Kidney capillary endothelial cell (primary cell): ENCODE measurements around the gene SPTBN1.
"Not testable (repeated sequence)": the region's sequence is repeated elsewhere in the genome, so short reads cannot be mapped to it uniquely, and the experiment has no call there.

Experiments used
- DNase-seq: peaks from one replicate; pipeline ENCODE4 v3.0.0-alpha.2; 2018; ENCODE audit warnings: low spot score

The SPTBN1 gene

DNA sequence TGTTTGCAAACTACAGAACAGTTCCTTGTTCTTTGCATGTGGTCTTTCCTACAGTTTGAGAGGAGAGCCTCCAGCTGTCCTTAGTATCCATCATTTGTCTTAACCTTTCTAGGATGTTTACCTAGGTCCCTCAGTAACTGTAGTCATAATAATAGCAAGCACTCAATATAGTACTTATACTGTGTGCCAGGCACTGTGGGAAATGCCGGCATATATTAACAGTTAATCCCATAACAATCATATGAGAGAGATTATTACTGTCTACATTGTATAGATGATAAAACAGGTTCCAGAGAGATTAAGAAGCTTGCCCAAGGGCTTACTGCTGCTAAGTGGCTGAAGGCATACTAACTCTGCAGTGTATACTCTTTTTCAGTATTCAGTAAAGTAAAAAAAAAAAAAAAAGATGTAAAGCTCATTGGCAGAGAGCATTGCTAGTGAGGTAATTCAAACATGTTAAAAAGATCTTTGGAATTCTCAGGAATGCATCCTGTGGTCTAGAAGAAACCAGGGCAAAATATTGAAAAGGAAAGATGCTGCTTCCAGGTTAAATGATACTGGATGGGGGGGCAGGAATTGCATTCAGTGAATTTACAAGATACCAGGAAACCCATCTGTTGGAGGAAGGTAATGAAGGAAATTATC lies 72.3 kb downstream of the SPTBN1 start:
- no peak for DNase-seq

- not testable (repeated sequence) for DNase-seq
These were observed 73.4 kb downstream of the SPTBN1 start for GRCh38 chr2:54529518-54529917.

DNA sequence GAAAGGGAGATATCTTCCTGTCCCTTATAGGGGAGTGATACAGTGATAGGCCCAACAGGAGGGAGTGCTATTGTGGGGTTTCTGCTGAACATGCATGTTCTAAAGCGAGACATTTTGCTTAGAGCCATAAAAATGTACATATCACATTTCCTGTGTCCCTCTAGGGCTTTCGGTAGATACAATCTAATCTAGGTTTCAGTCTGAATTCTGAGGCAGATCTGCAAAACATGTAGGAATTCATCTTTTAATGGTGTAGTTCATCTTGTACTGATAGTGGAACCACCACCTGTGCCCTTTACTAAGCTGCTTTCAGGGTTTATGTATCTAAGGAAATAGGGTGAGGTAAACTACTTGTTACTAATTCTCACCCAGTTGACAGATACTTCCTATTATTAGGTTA lies 73.8 kb downstream of the SPTBN1 start:
- DNase-seq: no peak

DNA sequence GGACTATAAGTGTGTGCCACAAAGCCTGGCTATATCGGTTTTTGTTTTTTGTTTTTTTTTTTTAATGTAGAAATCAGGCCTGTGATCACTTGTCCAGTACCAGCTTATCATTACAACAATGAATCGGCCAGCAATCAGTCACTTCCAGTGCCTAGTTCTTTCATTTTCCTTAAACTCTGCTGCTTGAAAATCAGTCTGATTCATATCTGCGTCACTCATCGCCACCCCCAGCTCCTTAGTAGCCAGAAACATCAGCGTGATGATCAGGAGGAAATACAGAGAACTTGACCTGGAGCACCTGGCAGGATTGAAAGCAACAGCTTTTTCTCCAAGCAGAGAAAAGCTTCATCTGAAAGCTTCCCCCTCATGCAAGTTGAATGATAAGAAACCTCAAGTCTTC lies 75.4 kb downstream of the SPTBN1 start:
- DNase-seq: no peak

DNA sequence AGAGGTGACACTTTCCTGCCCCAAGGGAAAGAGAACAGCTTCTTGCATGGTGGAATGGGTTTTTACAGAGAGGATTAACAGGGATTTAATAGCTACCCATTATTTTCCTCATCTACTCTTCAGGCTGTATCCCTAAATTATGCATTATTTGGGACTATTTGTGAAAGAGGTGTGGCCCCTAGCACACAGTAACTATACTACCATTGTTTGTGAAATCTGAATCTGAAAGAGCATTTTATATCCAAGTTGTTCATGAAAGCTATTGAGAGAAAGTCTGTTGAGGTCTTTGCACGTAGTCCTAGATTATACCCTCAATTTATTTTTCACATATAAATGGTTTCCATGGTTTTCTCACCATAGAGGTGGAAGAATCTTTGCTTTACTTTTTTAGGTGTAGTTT lies 78.1 kb downstream of the SPTBN1 start:
- DNase-seq: no peak

DNA sequence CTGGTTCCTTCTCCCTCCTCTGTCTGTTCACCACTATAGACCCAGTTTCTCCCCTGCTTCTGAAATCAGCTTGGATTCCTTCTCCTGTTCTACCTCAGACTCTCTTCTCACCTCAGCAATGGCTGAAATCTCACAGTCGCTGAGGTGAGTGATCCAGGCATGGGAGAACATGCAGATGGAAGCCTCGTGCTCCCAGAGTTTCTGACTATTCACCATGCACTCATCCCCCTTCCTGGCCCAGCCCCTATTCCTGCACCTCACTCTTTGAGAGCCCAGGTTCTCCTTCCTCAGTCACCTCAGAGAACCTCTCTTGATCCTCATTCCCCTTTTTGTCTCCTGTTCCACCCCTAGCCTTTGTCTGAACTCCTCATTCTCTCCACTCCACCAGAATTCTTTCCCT lies 78.5 kb downstream of the SPTBN1 start:
- DNase-seq: no peak

DNA sequence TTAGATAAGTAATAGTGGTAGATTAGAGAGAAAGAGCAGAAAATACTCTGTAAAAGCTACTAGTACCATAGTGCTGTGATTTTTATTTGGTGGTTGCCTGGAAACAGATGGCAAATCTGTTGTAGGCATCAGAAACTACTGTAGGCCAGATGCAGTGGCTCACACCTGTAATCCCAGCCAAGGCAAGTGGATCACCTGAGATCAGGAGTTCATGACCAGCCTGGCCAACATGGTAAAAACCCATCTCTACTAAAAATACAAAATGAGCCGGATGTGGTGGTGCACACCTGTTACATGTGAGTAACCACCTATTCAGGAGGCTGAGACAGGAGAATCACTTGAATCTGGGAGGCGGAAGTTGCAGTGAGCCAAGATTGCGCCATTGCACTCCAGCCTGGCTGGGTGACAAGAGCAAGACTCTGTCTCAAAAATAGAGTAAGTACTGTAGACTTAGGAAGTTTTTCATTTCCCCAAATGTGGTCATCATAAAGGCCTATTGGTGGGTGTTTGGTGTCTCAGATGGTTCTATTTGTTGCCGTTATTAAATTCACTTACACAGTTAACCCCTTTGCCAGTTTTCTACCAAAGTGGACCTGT lies 79.6 kb downstream of the SPTBN1 start:
- no peak for DNase-seq

- no peak for DNase-seq
These were observed 80.6 kb downstream of the SPTBN1 start for GRCh38 chr2:54536720-54537119.

GRCh38 chr2:54538537-54538936 lies 82.4 kb downstream of the SPTBN1 start:
- DNase-seq: no peak

- no peak for DNase-seq
These were observed 83.6 kb downstream of the SPTBN1 start for GRCh38 chr2:54539683-54540082.

DNA sequence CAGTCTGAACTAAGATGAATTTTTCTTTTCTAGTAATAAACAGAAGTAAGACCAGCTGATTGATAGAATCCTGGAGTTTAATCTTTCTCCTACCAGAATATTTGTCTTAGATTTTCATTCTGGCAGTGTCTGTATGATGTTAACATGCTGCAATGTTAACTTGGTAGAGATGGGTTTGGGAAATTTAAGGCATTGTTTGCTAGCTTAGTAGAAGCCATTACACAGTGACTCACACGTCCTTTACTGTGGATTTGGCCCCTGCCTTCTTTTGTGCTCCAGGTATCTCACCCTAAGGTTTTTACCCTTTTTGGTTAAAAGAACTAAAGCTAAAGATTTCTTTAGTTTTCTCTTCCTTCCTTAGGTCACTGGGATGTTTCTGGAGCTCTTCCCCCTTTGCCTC lies 84.1 kb downstream of the SPTBN1 start:
- no peak for DNase-seq

DNA sequence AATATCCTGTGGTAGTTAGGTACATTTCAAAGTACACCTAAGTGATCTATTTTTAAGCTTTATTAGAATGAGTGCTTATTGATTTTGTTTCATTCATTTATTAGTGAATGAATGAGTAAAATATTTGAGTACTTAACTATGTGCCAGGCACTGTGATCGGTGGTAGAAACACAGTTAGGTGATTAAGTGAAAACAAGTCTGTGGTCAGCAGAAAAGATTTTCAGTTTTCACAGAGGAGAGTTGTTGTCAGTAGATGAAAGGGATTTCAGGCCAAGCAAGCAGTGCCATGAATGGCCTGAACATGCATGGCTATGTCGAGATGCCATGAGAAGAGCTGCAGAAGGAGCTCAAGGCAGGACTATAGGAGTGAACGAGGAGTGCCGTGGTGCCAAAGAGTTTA lies 85.9 kb downstream of the SPTBN1 start:
- no peak for DNase-seq

GRCh38 chr2:54543733-54544396 lies 87.7 kb downstream of the SPTBN1 start:
- no peak for DNase-seq

- DNase-seq: peak; percentile 77
These were observed 89.7 kb downstream of the SPTBN1 start for GRCh38 chr2:54545702-54546450.

- no peak for DNase-seq
These were observed 90.4 kb downstream of the SPTBN1 start for GRCh38 chr2:54546518-54546917.

DNA sequence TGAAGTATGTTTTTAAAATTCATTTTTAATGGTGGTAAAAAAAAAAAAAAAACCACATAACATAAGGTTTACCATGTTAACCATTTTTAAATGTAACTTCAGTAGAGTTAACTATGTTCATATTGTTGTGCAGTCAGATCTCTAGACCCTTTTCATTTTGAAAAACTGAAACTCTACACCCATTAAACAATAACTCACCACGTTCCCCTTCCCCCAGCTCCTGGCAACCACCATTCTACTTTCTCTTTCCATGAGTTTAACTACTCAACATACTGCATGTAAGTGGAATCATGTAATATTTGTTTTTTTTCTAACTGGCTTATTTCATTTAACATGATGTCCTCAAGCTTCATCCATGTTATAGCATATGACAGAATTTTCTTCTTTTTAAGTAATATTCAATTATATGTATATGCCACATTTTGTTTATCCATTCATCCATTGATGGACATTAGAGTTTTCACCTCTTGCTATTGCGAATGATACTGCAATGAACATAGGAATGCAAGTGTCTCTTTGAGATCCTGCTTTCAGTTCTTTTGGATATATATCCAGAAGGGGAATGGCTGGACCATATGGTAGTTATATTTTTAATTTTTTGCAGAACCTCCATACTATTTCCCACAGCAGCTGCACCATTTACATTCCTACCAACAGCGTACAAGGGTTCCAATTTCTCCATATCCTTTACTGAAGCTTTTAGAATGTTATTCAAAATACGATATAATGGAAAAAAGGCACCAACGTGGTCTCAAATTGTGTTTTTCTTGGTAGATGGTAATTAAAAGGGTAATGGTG lies 91.0 kb downstream of the SPTBN1 start:
- no peak for DNase-seq

DNA sequence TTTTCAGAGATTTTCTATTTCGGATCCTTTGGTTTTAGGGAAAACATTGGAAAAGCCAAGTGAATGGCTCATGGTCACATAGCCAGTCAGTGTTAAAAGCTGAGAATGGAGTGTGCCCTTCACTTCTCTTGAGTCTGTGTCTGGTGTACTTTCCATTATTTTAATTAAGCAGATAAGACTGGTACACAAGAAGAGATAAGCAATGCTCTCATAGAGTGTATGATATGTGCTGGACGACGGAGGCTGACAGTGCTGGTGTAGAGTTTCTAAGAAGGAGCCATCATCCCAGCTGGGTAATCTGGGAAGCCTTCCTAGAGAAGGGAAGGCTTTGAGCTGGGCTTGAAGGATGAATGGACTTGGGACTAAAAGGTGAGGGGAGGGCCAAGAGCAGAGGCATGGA lies 93.3 kb downstream of the SPTBN1 start:
- no peak for DNase-seq

- no peak for DNase-seq
These were observed 93.9 kb downstream of the SPTBN1 start for GRCh38 chr2:54549917-54550518.

- DNase-seq: no peak
These were observed 94.4 kb downstream of the SPTBN1 start for GRCh38 chr2:54550547-54550946.

DNA sequence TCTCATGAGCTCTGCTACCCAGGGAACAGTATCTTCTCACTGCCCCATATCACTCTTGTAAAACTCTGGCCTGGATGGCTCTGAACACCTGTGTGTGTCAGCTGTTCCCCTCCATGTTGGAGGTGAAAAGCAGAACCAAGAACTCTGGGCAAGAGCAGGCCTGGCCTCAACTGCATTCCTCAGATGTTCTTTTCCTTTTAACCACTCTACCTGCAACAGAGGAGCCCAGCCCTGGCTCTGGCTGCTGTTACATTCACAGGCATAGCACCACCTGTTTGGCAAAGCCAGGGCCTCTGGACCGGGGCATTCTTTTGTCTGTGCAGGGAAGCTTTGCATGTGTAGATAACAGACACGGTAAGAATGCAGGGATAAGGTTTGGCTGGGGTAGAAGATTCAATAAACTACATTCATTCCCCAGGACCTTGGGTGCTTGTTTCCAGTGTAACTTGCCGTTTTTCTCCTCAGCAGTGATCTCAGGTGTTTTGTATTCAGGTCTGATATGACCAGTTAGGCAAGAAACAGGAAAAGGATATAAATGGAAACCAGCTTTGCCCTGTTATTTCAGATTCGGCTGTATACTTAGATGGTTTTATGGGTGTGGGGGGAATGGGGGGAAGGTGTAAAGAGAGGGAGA lies 95.1 kb downstream of the SPTBN1 start:
- DNase-seq: no peak

DNA sequence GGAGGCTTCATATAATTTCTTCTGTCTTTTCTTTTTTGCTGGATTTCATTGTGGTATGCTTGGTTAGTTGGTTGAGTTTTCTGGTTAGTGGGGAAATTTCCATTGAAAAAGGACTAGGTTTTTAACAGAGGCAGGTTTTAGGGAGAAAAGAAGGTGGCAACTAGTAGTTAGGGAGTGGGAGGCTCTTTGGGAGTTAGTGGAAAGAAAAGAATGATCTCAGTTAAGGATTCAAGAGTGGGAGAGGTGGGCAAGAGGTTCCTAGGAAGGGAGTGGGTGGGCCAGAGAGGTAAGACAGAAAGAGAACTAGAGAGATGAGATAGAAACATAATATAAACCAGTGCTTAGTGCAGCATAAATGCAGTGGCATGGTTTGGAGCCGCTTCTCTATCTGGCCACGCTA lies 96.9 kb downstream of the SPTBN1 start:
- DNase-seq: no peak
